ENCODE data around the gene XYLT1. TPM values are rescaled to one million over a fixed set of nuclear protein-coding genes. Genes with fewer than 3 reads are reported as not detected.

Gene XYLT1
- total RNA-seq, 1 experiment from 2014 or later: 14.5 TPM

DNA sequence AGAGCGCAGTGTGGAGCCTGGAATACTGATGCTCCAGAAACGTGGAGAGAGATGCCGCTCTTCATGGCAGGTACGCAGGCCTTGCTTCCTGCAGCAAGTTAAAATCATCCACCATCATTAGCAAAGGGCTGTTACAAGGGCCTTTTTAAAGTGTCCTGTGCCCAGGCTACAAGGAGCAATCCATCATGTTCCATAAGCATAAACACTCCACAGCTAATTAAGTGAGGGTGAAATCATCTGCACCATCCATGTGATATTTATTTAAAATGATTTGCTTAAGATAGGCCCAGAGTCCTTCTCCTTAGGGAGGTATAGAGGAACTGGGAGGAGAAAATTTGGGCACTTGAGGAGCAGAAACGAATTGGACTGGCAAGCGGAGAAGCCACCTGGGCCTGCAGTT lies 372.1 kb downstream of the XYLT1 start:
- H3K18ac ChIP-seq (ENCODE audit: insufficient read length, low read depth, low read length): no peak overlapping the region

More for the DNA sequence above, 372.1 kb downstream of the XYLT1 start:
- no peak overlapping the region for H3K56ac ChIP-seq (ENCODE audit: insufficient read length, low read depth, low read length)
- no peak overlapping the region for H4K5ac ChIP-seq (ENCODE audit: insufficient read length, low read depth, low read length)
- DNase-seq: no peak
- Mint-ChIP-seq H3K27me3 (ENCODE audit: low read depth) (peaks cover 38% of the 10 kb centered on the region), H3K4me3 (no peak overlapping the region), H3K36me3 (ENCODE audit: insufficient read depth in 1 of 3, low read depth in 3 of 3) (peaks cover 0 to 8% (median 4%) of the 10 kb centered on the region in 3 experiments; a peak in 2 of 7 replicates), H3K9me3 (no peaks in the 10 kb centered on the region), H3K4me1 (peaks cover 3 to 6% of the 10 kb centered on the region in 2 experiments; a peak in 2 of 4 replicates), H3K27ac (no peak overlapping the region; a peak in 1 of 7 replicates)
- H3K23me2 ChIP-seq (ENCODE audit: insufficient read length, low read depth, low read length, poor library complexity, severe bottlenecking): no peaks in the 10 kb centered on the region
- no peak overlapping the region for H3T11ph ChIP-seq (ENCODE audit: low read length)
- no peak overlapping the region for H2AFZ ChIP-seq (ENCODE audit: low read length)
- H3K27ac ChIP-seq (ENCODE audit: insufficient read length, low read depth, low read length): no peak overlapping the region
- no peak overlapping the region for H3K23ac ChIP-seq (ENCODE audit: insufficient read length, low read depth, low read length)
- no CpG with 5 or more reads among the region's 6 CpGs for WGBS (ENCODE audit: extremely low coverage, insufficient read length, low lambda C conversion rate)
- no peak overlapping the region for H2BK12ac ChIP-seq (ENCODE audit: insufficient read length, low read depth, low read length)
- H2BK5ac ChIP-seq (ENCODE audit: insufficient read length, low read length): no peak overlapping the region
- no peak overlapping the region for H4K8ac ChIP-seq (replicated peaks; ENCODE audit: insufficient read length, low read depth, low read length)
- H2BK120ac ChIP-seq (ENCODE audit: low read depth, low read length, poor library complexity, severe bottlenecking): no peak overlapping the region
- no peak overlapping the region for H2BK20ac ChIP-seq (ENCODE audit: low read depth, low read length, poor library complexity, severe bottlenecking)
- H3K27me3 ChIP-seq (ENCODE audit: insufficient read depth, low read length): peaks cover 2% of the 10 kb centered on the region; the same call in 1 of the 2 replicates
- H3K4ac ChIP-seq (ENCODE audit: low read depth, low read length): no peak overlapping the region
- no peaks in the 10 kb centered on the region for H3K79me2 ChIP-seq (ENCODE audit: insufficient read depth, low read length)
- H3K14ac ChIP-seq (ENCODE audit: insufficient read depth, low read length): no peak overlapping the region
- no peaks in the 10 kb centered on the region for H4K20me1 ChIP-seq (ENCODE audit: control insufficient read depth, insufficient read depth, insufficient read length)
- H3K9me3 ChIP-seq (ENCODE audit: control insufficient read depth, low read depth, low read length): no peaks in the 10 kb centered on the region
- H2AK5ac ChIP-seq (ENCODE audit: insufficient read length, low read length): no peak overlapping the region
- H3K79me1 ChIP-seq (ENCODE audit: insufficient read depth, low read depth, low read length, poor library complexity, severe bottlenecking): no peaks in the 10 kb centered on the region
- no peak overlapping the region for H4K91ac ChIP-seq (ENCODE audit: insufficient read length, low read depth, low read length)
- no peaks in the 10 kb centered on the region for H3K4me1 ChIP-seq (ENCODE audit: insufficient read depth, low read length)
- H3K9ac ChIP-seq (ENCODE audit: extremely low read depth, insufficient read length, low read length): no peak overlapping the region
- H2BK15ac ChIP-seq (ENCODE audit: low read depth, low read length): no peak overlapping the region
- TF ChIP-seq, protein P1, sequence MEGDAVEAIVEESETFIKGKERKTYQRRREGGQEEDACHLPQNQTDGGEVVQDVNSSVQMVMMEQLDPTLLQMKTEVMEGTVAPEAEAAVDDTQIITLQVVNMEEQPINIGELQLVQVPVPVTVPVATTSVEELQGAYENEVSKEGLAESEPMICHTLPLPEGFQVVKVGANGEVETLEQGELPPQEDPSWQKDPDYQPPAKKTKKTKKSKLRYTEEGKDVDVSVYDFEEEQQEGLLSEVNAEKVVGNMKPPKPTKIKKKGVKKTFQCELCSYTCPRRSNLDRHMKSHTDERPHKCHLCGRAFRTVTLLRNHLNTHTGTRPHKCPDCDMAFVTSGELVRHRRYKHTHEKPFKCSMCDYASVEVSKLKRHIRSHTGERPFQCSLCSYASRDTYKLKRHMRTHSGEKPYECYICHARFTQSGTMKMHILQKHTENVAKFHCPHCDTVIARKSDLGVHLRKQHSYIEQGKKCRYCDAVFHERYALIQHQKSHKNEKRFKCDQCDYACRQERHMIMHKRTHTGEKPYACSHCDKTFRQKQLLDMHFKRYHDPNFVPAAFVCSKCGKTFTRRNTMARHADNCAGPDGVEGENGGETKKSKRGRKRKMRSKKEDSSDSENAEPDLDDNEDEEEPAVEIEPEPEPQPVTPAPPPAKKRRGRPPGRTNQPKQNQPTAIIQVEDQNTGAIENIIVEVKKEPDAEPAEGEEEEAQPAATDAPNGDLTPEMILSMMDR (conservative IDR thresholded peaks at IDR 0.05): no peak
- H3K4me2 ChIP-seq (ENCODE audit: insufficient read depth, insufficient read length, low read length): no peak overlapping the region

Data from H9 (cell line).